Eye (tissue), 1 donor: ENCODE measurements around the gene RNPEPL1.
"Not testable (repeated sequence)": the region's sequence is repeated elsewhere in the genome, so short reads cannot be mapped to it uniquely, and the experiment has no call there.

Experiments used
- DNase-seq: peaks from one replicate; pipeline ENCODE4 v3.0.0-alpha.2; 2015

The RNPEPL1 gene, protein sequence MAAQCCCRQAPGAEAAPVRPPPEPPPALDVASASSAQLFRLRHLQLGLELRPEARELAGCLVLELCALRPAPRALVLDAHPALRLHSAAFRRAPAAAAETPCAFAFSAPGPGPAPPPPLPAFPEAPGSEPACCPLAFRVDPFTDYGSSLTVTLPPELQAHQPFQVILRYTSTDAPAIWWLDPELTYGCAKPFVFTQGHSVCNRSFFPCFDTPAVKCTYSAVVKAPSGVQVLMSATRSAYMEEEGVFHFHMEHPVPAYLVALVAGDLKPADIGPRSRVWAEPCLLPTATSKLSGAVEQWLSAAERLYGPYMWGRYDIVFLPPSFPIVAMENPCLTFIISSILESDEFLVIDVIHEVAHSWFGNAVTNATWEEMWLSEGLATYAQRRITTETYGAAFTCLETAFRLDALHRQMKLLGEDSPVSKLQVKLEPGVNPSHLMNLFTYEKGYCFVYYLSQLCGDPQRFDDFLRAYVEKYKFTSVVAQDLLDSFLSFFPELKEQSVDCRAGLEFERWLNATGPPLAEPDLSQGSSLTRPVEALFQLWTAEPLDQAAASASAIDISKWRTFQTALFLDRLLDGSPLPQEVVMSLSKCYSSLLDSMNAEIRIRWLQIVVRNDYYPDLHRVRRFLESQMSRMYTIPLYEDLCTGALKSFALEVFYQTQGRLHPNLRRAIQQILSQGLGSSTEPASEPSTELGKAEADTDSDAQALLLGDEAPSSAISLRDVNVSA

DNA sequence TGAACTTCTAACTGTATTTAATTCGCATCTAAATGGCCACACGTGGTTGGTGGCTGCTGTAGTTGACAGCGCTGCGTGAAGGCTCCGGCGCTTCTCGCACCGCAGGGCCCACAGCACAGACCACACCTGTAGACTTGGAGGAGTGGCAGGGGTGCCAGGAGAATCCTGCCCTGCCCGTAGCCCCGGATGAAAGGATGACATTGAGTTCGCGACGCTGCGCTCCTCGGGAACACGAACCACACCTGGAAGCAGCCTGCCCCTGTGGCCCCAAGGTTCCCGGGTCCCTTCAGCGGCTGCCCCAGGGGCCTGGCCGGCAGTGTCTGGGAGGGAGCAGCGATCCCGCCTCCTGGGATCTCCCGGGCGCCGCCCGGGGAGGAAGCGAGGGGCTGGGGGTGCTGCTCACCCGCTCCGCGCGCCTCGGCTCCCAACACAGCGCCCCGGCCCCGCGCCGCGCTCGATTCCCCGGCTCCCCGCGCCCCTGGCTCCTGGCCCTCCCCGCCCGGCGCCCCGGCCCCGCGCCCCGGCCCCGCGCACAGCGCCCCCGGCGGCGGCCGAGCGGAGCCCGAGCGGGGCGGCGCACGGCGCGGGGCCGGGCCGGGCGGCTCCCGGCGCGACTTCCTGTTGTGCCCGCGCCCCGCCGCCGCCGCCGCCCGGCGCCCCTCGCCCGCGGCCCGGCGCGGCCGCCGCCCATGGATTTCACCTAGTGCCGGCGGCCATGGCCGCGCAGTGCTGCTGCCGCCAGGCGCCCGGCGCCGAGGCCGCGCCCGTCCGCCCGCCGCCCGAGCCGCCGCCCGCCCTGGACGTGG is at the start of gene RNPEPL1:
Gene RNPEPL1, plus strand, starts transcription at position 613 of the 806 bp plus-strand sequence. Its CDS starts 103 bp downstream, at position 716.
- peak; percentile 65 for DNase-seq

- DNase-seq, result no peak
These were observed 49.3 kb upstream of the RNPEPL1 start for GRCh38 chr2:240518981-240519380.

GRCh38 chr2:240519396-240520129 is 48.7 kb upstream of the RNPEPL1 start:
- DNase-seq, result peak; percentile 55

DNA sequence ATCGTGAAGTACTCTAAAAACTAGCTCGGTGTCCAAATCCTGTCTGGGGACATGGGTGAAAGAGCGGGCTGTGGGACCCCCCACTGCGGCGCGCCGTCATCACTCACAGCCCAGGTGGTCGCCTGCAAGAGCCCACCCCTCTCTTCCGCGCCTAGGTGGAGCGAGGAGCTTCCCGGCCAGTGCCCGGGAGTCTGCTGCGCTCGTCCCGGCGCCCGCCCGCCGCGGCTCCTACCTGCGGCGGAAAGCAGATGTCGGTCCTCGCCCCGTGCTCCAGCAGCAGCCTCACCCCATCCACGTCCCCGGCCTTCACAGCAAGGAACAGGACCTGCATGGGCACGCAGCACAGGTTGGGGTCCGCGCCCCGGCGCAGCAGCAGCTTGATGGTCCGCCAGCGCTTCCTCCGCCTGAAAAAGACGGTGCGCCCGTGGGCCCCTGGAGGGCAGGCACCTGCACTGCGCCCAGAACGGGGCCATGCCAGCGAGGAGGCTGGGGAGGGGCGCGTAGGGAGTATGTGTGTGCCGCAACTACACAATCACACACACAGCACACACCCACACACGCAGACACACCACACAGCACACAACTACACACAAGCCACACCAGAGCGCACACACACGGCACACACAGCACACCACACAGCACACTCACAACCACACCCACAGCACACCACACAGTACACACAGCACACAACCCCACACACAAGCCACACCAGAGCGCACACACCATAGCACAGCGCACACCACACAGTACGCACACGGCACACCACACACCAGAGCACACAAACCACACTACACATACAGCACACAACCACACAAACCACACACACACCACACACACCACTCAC is 47.9 kb upstream of the RNPEPL1 start:
- DNase-seq, result peak; percentile 26

DNA sequence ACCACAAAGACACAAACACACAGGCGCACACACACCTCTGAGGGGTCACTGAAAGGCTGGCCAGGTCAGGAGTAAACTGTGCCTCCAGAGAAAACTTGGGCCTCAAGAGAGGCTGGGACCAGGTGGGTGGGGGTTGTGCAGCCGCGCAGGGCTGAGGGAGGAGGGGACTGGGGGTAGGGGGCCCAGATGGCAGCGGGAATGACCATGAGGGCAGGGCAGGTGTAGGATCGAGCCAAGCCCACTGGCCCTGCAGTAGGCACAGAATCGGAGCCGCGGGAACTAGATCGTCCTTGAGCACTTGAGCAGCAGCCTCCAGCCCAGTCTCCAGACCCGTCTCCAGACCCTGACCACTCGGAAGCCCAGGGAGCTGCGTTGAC is 47.3 kb upstream of the RNPEPL1 start:
- no peak for DNase-seq

DNA sequence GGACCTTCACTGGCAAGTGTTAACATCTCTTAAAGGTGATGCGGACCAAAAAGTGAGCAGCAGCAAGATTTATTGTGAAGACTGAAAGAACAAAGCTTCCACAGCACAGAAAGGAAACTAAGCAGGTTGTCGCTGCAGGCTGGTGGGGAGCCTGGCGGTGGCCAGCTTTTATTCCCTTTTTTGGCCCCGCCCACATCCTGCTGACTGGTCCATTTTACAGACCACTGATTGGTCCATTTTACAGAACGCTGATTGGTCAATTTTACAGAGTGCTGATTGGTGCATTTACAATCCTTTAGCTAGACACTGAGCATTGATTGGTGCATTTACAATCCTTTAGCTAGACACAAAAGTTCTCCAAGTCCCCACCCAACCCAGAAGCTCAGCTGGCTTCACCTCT is 46.4 kb upstream of the RNPEPL1 start:
- not testable (repeated sequence) for DNase-seq

- DNase-seq, result no peak
These were observed 45.9 kb upstream of the RNPEPL1 start for GRCh38 chr2:240522406-240522805.

GRCh38 chr2:240523451-240524281 is 44.6 kb upstream of the RNPEPL1 start:
- DNase-seq, result no peak

DNA sequence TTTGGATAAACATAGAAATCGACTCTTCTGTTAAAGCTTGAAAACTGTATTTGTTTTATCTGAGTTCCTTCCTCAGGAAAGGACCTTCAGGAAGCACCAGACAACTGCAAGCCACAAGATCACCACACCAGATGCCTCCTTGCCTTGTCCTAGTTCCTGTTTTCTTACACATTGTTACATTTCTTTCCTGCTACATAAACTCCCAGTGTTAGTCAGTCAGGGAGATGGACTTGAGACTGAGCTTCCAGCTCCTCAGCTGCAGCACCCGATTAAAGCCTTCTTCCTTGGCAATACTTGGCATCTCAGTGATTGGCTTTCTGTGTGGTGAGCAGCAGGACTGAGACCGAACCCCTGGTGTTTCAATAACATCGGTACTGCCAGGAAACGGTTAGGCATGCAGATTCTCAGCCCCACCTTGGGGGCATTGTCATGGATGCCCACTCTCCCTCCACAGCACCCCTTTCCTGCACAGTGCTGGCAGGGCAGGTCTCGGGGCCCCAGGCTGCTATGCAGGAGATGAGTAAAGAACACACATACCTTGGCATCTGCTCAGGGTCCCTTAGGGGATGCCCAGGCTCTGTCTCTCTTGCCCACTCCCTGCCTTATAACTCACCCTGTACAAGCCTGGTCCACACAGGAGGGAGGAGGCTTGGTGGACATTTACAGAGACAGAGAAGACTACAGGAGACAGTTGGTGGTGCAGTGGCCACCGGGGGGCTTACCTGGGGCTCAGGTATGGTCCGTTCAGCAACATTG is 43.1 kb upstream of the RNPEPL1 start:
- DNase-seq, result no peak

DNA sequence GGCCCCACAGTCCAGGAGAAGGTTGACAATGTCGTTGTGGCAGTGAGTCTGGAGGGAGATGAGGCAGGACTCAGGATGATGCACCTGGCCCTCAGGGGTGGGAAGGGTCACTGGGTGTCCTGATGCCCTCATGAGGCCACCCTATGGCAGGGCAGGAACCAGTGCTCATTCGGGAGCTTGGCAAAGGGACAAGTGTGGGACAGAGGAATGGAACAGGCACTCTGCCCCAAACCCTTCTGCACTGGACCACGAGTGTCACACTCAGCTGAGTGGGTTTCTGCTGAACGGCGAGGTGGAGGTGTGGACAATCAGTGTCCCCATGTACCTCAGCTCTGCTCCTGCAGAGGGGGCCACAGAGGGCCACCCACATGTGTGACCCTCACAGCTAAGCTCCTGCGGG is 42.5 kb upstream of the RNPEPL1 start:
- no peak for DNase-seq

DNA sequence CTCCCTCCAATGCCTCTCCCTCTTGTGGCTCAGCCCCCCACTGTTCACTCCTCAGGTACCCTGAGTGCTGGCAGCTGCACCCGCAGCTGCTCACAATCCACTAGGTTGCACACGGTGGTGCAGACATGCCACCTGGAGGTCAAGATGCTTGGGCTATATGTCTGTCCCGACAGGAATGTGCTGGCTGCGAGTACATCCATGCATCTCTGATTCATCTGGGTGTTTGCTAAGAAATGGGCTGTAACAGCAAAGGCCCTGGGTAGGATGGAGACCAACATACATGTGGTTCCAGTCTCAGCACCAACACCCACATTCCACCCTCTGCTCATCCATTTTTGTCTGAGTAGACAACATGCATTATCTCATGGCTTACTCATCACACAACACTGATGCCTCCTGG is 41.8 kb upstream of the RNPEPL1 start:
- no peak for DNase-seq

GRCh38 chr2:240527153-240527750 is 41.0 kb upstream of the RNPEPL1 start:
- no peak for DNase-seq

- DNase-seq, result no peak
These were observed 39.8 kb upstream of the RNPEPL1 start for GRCh38 chr2:240528406-240529040.

- no peak for DNase-seq
These were observed 38.8 kb upstream of the RNPEPL1 start for GRCh38 chr2:240529344-240529999.

DNA sequence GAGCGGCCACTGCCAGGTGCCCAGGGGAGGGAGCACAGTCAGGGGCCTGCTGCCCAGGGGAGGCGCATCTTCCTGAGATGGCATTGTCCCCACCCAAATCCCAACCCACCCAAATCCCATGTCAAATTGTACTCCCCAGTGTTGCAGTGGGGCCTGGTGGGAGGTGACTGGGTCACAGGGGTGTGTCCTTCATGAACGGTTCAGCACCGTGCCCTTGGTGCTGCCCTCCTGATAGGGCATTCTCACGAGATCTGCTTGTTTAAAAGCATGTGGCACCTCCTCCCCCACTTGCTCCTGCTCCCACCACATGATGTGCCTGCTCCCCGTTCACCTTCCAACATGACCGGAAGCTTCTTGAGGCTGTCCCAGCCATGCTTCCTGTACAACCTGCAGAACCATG is 38.1 kb upstream of the RNPEPL1 start:
- DNase-seq, result no peak

GRCh38 chr2:240531038-240531437 is 37.2 kb upstream of the RNPEPL1 start:
- no peak for DNase-seq

DNA sequence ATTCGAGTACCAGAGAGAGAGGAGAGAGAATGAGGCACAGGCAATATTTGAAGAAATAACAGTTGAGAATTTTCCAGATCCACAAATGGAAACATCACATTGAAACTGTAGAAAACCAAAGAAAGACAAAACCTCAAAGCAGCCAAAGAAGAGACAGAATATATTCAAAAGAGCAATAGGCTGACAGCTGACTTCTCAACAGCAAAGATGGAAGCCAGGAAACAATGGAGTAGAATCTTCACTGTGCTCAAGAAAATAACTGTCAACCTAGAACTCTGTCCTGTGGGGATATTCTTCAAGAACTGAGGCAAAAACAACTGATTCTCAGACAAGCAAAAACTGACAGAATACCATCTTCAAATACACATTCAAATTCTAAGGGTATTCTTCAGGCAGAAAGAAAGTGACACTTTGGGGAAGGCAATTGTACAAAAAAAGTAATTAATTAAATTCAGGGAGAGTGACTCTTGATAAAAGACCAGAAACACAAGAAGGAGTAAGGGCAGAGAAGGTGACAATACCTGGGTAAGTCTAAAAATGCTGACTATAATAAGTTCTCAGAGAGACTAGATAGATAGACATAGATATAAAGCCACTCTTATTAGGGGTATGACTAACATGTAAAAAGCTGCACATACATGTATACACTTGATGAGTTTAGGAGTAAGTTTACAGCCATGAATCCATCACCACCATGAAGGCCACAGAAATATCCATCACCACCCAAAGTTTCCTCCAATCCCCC is 36.1 kb upstream of the RNPEPL1 start:
- no peak for DNase-seq
